Measurements from ENCODE around the gene NODAL. TPM values are rescaled to one million over a fixed set of nuclear protein-coding genes. Genes with fewer than 3 reads are reported as not detected.
A peak's percentile ranks its signal among the peaks of the same experiment; 100 is the strongest.
"Not testable (repeated sequence)": the region's sequence is repeated elsewhere in the genome, so short reads cannot be mapped to it uniquely, and the experiment has no call there.

Gene NODAL
- under 1 TPM; 0.26 to 0.38 (median 0.33) TPM for polyA plus RNA-seq (ENCODE audit: insufficient read length in 3 of 3)

GRCh38 chr10:70441161-70441894, at the start of gene NODAL:
NODAL (minus strand) TSS chr10:70441681; CDS start chr10:70441667, 14 bp downstream.
- no peak for DNase-seq (ENCODE audit: low read depth in 3 of 3, low spot score in 2 of 3)

DNA sequence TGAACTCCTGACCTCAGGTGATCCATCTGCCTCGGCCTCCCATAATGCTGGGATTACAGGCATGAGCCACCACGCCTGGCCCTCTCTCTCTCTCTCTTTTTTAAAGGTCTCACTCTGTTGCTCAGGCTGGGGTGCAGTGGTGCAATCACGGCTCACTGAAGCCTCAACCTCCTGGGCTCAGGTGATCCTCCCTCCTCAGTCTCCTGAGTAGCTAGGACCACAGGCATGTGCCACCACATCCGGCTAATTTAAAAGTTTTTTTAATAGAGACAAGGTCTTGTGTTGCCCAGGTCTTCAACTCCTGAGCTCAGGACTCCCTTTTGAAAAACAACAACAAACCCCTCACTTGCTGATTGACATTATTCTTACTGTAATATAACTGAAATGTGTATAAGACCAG, 48.7 kb upstream of the NODAL start:
- DNase-seq (ENCODE audit: low read depth in 3 of 3, low spot score in 2 of 3): no peak

- no peak for DNase-seq (ENCODE audit: low read depth in 3 of 3, low spot score in 2 of 3)
These were observed 46.3 kb upstream of the NODAL start for GRCh38 chr10:70487824-70488223.

GRCh38 chr10:70483872-70484271, 42.4 kb upstream of the NODAL start:
- not testable (repeated sequence) for DNase-seq (ENCODE audit: low read depth in 3 of 3, low spot score in 2 of 3)

DNA sequence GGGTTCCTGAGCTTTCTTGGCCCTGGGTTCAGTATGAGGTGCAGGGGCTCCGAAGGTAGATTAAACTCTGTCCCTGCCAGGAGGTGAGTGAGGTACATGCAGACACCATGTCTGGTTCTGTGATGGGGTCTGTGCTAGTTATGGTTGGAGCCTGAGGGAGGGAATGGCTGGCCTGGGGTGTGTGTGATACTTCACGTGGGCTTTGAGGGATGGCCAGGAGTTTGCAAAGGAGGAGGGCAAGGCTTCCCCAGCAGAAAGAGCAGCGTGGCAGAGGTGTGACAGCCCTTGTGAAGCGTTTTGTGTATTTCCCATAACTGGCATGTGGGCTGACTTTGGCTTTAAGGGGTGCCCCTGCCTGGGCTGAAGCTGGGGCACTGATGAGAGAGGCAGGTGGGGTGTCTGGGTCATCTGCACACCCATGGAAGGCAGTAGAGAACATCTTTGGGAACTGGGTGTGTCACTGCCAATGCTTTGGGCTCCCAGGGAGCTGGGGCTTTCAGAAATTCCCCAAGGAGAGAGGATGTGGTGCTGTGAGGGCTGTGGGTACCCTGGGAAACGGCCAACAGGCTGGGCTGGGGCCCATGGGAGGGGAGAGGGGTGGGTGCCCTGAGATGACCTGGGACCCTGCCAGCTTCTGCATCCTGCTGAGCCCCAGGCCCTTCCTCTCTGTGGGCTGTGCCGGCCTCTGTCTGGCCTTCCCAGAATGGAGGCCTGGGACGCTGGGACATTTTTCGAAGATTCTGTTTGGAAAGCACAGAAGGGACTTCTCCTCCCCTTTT, 41.7 kb upstream of the NODAL start:
- DNase-seq (ENCODE audit: low read depth in 3 of 3, low spot score in 2 of 3): no peak

DNA sequence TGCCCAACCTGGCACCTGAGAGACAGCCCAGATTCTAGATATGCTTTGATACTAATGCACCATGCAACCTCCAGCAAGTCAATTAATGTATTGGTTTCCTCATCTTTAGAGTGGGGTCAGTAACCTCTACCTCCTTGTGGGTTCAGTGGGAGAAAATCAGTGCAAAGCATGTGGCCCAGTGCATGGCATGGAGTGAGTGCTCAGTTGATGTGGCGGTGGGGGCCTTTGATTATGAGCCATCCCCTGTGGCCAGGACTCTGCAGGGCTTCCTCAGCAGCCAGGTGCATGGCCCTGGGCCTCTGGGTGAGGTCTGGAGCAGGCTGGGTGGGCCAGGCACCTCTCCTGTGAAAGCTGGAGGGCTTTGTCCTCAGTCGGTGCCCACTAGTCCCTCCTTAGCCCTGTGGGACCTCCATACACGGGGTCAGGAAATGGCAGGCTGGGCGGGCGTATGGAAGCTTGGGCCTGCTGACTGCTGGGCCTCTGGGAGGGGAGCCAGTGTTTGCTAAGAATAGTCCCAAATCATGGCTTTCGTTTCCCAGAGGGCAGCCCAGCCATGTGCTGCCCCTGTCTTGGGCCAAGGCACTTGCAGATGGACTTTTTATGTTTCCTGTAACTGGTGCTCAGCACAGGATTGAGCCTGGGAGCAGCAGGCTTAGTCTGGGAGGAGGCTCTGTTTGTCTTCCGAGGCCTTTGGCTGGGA, 40.5 kb upstream of the NODAL start:
- DNase-seq (ENCODE audit: low read depth in 3 of 3, low spot score in 2 of 3): no peak

DNA sequence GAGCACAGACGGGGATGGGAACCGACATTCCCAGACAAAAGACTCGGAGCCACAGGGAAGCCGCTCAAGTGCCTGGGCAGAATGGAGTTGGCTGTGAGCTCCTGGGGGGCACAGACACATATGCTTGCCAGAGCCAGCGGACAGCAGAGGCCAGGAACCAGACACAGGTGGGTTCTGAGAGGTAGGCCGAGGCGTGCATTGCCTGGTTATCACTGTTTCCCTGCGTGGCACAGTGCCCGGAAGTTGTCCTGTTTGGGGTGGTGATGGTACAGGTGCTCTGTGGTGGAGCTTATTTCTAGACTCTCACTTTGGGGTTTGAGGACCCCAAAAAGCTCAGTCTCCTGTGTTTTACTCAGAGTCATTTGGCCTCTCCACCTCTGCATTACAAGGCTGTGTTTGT, 39.6 kb upstream of the NODAL start:
- DNase-seq (ENCODE audit: low read depth in 3 of 3, low spot score in 2 of 3): no peak

GRCh38 chr10:70480239-70480861, 38.9 kb upstream of the NODAL start:
- DNase-seq (ENCODE audit: low read depth in 3 of 3, low spot score in 2 of 3): no peak

DNA sequence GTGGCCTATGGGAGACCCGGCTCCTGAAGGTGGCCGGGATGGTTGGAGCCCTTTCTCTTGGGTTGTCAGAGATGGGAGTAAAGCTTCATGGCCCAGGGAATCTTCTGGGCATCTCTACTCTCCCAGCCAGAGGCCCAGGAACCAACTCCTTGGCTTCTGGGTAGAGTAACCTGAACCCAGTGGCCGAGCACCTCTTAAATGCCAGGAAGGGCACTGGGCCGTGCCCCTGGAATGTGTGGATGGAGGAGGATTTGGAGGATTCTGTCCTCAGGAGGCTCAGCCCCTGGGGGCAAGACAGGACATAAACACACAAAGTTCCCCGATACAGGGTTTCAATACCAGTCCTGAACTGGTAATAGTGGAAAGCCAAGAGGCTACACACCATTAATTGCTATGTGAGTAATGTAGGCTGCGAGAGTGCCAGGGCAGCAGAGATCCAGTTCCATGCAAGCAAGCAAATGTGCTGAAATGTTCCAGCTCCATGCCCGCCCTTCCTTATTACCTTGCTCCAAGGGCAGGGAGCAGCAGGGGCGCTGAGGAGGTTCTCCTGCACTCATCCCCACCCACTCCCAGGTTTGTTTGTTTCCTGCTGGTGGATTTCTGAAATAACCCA, 38.3 kb upstream of the NODAL start:
- DNase-seq (ENCODE audit: low read depth in 3 of 3, low spot score in 2 of 3): no peak

- no peak for DNase-seq (ENCODE audit: low read depth in 3 of 3, low spot score in 2 of 3)
These were observed 37.7 kb upstream of the NODAL start for GRCh38 chr10:70479165-70479581.

- peak in 2 of 3 donors; percentile 61 for DNase-seq (ENCODE audit: low read depth in 3 of 3, low spot score in 2 of 3)
These were observed 37.0 kb upstream of the NODAL start, which contains the start of gene PALD1 for GRCh38 chr10:70478191-70479164. PALD1 (plus strand) TSS chr10:70478767; CDS start chr10:70525952, 47,185 bp downstream.

GRCh38 chr10:70477661-70478162, 36.2 kb upstream of the NODAL start:
- DNase-seq (ENCODE audit: low read depth in 3 of 3, low spot score in 2 of 3): no peak

DNA sequence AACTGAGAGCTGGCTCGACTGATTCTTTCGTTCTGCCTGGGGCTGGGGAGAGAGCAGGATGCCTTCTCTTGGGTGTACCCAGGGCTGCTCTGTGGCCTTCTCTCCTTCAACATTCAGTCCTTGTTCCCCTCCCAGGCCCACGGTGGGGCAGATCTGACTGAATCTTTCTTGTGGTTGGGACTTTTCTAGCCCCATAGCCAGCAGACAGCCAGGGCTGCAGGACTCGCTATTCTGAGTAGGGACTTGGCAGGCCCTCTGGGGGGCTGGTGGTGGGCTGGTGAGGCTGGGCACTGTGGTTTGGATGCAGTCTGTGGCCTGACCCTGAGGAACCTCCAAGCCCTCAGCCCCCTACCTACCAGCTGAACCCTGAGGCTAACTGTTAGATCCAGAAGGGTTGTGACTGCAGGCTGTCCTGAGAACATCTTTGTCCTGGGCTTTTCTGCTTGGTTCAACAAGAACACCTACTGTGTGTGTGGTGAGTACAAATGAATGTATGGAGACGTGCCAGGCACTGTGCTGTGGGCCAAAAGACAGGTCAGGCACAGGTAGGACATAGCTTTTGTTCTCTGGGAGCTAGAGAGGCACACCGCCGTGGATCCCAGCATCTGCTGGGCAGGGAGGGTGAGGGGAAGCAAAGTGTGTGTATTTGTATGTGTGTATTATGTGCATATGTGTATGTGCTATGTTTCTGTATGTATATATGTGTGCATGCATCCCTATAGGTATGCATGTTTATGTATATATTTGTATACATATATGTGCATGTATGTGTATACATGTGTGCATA, 35.0 kb upstream of the NODAL start:
- no peak for DNase-seq (ENCODE audit: low read depth in 3 of 3, low spot score in 2 of 3)

GRCh38 chr10:70475661-70476060, 34.2 kb upstream of the NODAL start:
- no peak for DNase-seq (ENCODE audit: low read depth in 3 of 3, low spot score in 2 of 3)

DNA sequence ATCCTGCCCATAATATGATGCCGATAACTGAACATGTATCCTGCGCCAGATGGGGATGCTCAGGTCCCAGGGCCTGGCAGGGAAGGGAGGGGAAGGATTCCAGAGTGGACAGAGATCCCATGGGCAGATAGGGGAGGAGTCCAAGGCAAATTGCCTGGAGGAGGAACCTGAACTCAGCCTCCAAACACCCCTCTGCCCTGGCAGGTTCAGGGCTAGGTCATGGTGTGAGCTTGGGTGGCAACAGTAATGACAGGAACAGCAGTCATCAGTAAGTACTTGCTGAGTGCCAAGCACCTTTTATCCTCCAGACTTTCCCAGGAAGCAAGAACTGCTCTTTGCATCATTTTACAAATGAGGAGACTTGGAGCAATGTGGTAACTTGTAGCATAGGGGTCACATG, 33.3 kb upstream of the NODAL start:
- no peak for DNase-seq (ENCODE audit: low read depth in 3 of 3, low spot score in 2 of 3)

- DNase-seq (ENCODE audit: low read depth in 3 of 3, low spot score in 2 of 3): no peak
These were observed 31.4 kb upstream of the NODAL start for GRCh38 chr10:70472799-70473454.

- no peak for DNase-seq (ENCODE audit: low read depth in 3 of 3, low spot score in 2 of 3)
These were observed 25.5 kb upstream of the NODAL start for GRCh38 chr10:70466951-70467350.

DNA sequence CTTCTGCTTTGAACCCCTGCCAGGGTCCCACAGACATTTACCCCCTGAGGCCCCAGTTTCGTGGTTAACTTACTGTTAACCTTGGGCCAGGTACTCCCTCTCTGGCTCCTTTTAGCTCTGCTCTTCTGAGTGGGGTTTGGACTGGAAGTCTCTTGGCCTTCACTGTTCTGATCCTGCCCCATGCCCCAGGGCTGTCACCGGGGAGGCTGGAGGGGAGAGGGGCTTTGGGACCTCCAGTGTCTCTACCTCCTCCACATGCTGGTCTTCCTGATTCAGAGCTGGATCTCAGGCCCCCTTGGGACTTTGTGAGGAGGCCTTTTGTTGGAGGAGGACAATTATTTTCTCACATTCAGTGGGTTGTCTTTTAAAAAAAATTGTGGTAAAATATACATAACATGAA, 24.4 kb upstream of the NODAL start:
- no peak for DNase-seq (ENCODE audit: low read depth in 3 of 3, low spot score in 2 of 3)
